K562 (cell line): ENCODE measurements around the gene DGCR6L. TPM values are rescaled to one million over a fixed set of nuclear protein-coding genes. Genes with fewer than 3 reads are reported as not detected.
A peak's percentile ranks its signal among the peaks of the same experiment; 100 is the strongest.

Source experiments
- CBX5 ChIP-seq: IDR thresholded peaks from 2 replicates; pipeline ENCODE4 v1.6.1; 2014; ENCODE audit warnings: low read depth, borderline replicate concordance
- CC2D1A ChIP-seq: fragments of 450-650 bp; IDR thresholded peaks from 2 replicates; pipeline ENCODE4 v1.6.1; 2017; ENCODE audit warnings: mild to moderate bottlenecking
- CCAR2 ChIP-seq: fragments of 200-400 bp; formaldehyde crosslinking; IDR thresholded peaks from 2 replicates; pipeline ENCODE4 v1.6.1; 2017; ENCODE audit warnings: mild to moderate bottlenecking, low read depth, low read length
- EHMT2 ChIP-seq: fragments of 450-650 bp; IDR thresholded peaks from 2 replicates; pipeline ENCODE4 v1.6.1; 2018; ENCODE audit warnings: antibody characterized with exemption
- FOXJ3 ChIP-seq: sonication (generic); formaldehyde crosslinking; IDR thresholded peaks from 2 replicates; pipeline ENCODE4 v1.4.0; 2020; ENCODE audit warnings: mild to moderate bottlenecking, missing genetic modification reagents
- FOXK2 ChIP-seq, 2 experiments: fragments of 450-650 bp; IDR thresholded peaks in 1 of 2; conservative IDR thresholded peaks in 1 of 2; 2 replicates each; pipeline ENCODE4 v1.6.1; 2016; ENCODE audit warnings: low read depth in 2 of 2, mild to moderate bottlenecking in 1 of 2
- NCOA6 ChIP-seq: fragments of 450-650 bp; IDR thresholded peaks from 2 replicates; pipeline ENCODE4 v1.6.1; 2017; ENCODE audit warnings: mild to moderate bottlenecking
- PPARD ChIP-seq: fragments of 250-450 bp; sonication (Bioruptor Pico); IDR thresholded peaks from 2 replicates; pipeline ENCODE4 v1.8.0; 2022; ENCODE audit warnings: inconsistent platforms, mild to moderate bottlenecking, moderate library complexity
- RB1 ChIP-seq: fragments of 450-650 bp; IDR thresholded peaks from 2 replicates; pipeline ENCODE4 v1.6.1; 2017; ENCODE audit warnings: low read depth, mild to moderate bottlenecking
- SMAD1 ChIP-seq: fragments of 150-350 bp; IDR thresholded peaks from 2 replicates; pipeline ENCODE4 v1.6.1; 2014; ENCODE audit warnings: low read length, low read depth; ENCODE audit not compliant: partially characterized antibody
- SP1 ChIP-seq: sonication (generic); formaldehyde crosslinking; IDR thresholded peaks from 2 replicates; pipeline ENCODE4 v1.8.1; 2022; ENCODE audit warnings: mild to moderate bottlenecking, missing genetic modification reagents
- TBP ChIP-seq: optimal IDR thresholded peaks from 2 replicates; pipeline ENCODE3; 2011; ENCODE audit warnings: low read depth, low read length, improper control_type of control experiment
- TCFL5 ChIP-seq: fragments of 250-450 bp; sonication (Bioruptor Pico); conservative IDR thresholded peaks from 2 replicates; pipeline ENCODE4 v1.6.1; 2021; ENCODE audit warnings: mild to moderate bottlenecking, moderate library complexity, matching md5 sums
- TEAD2 ChIP-seq: fragments of 450-650 bp; IDR thresholded peaks from 2 replicates; pipeline ENCODE4 v1.6.1; 2016; ENCODE audit warnings: missing genetic modification characterization, control low read depth, missing compliant biosample characterization
- TFE3 ChIP-seq: fragments of 450-650 bp; formaldehyde crosslinking; IDR thresholded peaks from 2 replicates; pipeline ENCODE4 v1.4.0; 2020; ENCODE audit warnings: mild to moderate bottlenecking, mixed read lengths
- ZBTB34 ChIP-seq: fragments of 250-450 bp; sonication (Bioruptor Pico); IDR thresholded peaks from 2 replicates; pipeline ENCODE4 v1.8.0; 2021; ENCODE audit warnings: mild to moderate bottlenecking, moderate library complexity
- ZBTB7A ChIP-seq: IDR thresholded peaks from 2 replicates; pipeline ENCODE4 v1.6.1; 2011; ENCODE audit warnings: low read depth, mild to moderate bottlenecking, low read length, moderate library complexity, borderline replicate concordance; ENCODE audit not compliant: control insufficient read depth
- ZFPM2 ChIP-seq: fragments of 250-450 bp; sonication (Bioruptor Pico); IDR thresholded peaks from 2 replicates; pipeline ENCODE4 v1.5.1; 2022; ENCODE audit warnings: mild to moderate bottlenecking
- ZNF24 ChIP-seq: fragments of 450-650 bp; IDR thresholded peaks from 2 replicates; pipeline ENCODE4 v1.6.1; 2016
- ZNF316 ChIP-seq: fragments of 450-650 bp; IDR thresholded peaks from 2 replicates; pipeline ENCODE4 v1.6.1; 2016
- ZNF707 ChIP-seq: fragments of 250-450 bp; sonication (Bioruptor Pico); conservative IDR thresholded peaks from 2 replicates; pipeline ENCODE4 v1.8.0; 2022; ENCODE audit warnings: inconsistent platforms, mild to moderate bottlenecking, moderate library complexity
- ZNF79 ChIP-seq: fragments of 250-450 bp; sonication (Bioruptor Pico); IDR thresholded peaks from 2 replicates; pipeline ENCODE4 v1.4.0; 2020; ENCODE audit warnings: low read depth, mild to moderate bottlenecking, moderate library complexity
- polyA plus RNA-seq, 8 experiments: library from polyadenylated mRNA; depleted of rRNA in 4 of 8; stranded (reverse) in 5 of 8; unstranded in 3 of 8; fragments of >200 nt; fragmentation: Nextera tagmentation in 2 of 8; fragmentation: Illumina TruSeq in 1 of 8; extraction: Ambion mirVana in 2 of 8; extraction: Trizol in 1 of 8; gene quantifications; 2 replicates each; pipeline versions ENCODE4 v1.2.1 to v1.2.3, GENCODE V29; 2011 to 2014; ENCODE audit warnings: inconsistent platforms in 1 of 8, missing spikeins in 1 of 8
- total RNA-seq, 7 experiments: library from RNA; depleted of rRNA in 6 of 7; stranded (reverse); fragments of >200 nt in 6 of 7; fragmentation: Illumina TruSeq in 2 of 7; extraction: Trizol in 2 of 7; gene quantifications; 2 replicates each; pipeline versions ENCODE4 v1.2.1 to v1.2.3, GENCODE V29; 2011 to 2021; ENCODE audit warnings: low replicate concordance in 1 of 7
- TF ChIP-seq, protein P1 (sequence below): fragments of 450-650 bp; formaldehyde crosslinking; IDR thresholded peaks from 2 replicates; pipeline ENCODE4 v1.4.0; 2020; ENCODE audit warnings: mild to moderate bottlenecking, moderate library complexity
- TF ChIP-seq, protein P2 (sequence below): IDR thresholded peaks from 2 replicates; pipeline ENCODE4 v1.6.1; 2016; ENCODE audit warnings: missing genetic modification characterization, missing compliant biosample characterization

The DGCR6L gene
- total and polyA plus RNA-seq, 9 of the 15 experiments (the other 6 are each of a cell fraction or from before 2014, with no cell fraction given) = 3.6 to 151 (median 51.0) TPM

GRCh38 chr22:20298803-20299745 lies 20.8 kb downstream of the DGCR6L start (continued):
- TF ChIP-seq FOXK2 (conservative IDR thresholded peaks at IDR 0.05 in 1 of 2, IDR thresholded peaks at IDR 0.05 in 1 of 2; ENCODE audit: low read depth in 2 of 2) (no peak), TFE3 (CRISPR knock-in tag) (peak; percentile 16; the same call in 1 of the 2 replicates), SP1 (CRISPR knock-in tag) (peak; percentile 98), ZBTB34 (no peak), ZNF707 (no peak), ZNF79 (CRISPR knock-in tag) (no peak), ZNF316 (no peak), CC2D1A (no peak), SMAD1 (no peak), RB1 (peak; percentile 96), ZFPM2 (peak; percentile 77; the same call in 1 of the 2 replicates), EHMT2 (no peak), CCAR2 (no peak), TEAD2 (tag) (no peak), TCFL5 (CRISPR knock-in tag) (no peak), ZBTB7A (peak; percentile 69), NCOA6 (no peak), ZNF24 (no peak), CBX5 (no peak), PPARD (CRISPR knock-in tag) (no peak), TBP (peak; percentile 12), FOXJ3 (CRISPR knock-in tag) (no peak)
- TF ChIP-seq, protein P1, sequence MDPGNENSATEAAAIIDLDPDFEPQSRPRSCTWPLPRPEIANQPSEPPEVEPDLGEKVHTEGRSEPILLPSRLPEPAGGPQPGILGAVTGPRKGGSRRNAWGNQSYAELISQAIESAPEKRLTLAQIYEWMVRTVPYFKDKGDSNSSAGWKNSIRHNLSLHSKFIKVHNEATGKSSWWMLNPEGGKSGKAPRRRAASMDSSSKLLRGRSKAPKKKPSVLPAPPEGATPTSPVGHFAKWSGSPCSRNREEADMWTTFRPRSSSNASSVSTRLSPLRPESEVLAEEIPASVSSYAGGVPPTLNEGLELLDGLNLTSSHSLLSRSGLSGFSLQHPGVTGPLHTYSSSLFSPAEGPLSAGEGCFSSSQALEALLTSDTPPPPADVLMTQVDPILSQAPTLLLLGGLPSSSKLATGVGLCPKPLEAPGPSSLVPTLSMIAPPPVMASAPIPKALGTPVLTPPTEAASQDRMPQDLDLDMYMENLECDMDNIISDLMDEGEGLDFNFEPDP = no peak
- TF ChIP-seq, protein P2, sequence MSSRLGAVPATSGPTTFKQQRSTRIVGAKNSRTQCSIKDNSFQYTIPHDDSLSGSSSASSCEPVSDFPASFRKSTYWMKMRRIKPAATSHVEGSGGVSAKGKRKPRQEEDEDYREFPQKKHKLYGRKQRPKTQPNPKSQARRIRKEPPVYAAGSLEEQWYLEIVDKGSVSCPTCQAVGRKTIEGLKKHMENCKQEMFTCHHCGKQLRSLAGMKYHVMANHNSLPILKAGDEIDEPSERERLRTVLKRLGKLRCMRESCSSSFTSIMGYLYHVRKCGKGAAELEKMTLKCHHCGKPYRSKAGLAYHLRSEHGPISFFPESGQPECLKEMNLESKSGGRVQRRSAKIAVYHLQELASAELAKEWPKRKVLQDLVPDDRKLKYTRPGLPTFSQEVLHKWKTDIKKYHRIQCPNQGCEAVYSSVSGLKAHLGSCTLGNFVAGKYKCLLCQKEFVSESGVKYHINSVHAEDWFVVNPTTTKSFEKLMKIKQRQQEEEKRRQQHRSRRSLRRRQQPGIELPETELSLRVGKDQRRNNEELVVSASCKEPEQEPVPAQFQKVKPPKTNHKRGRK (tag) = no peak
